ENCODE measurements around the gene TGM5.
"Not testable (repeated sequence)": the region's sequence is repeated elsewhere in the genome, so short reads cannot be mapped to it uniquely, and the experiment has no call there.

Gene TGM5, protein sequence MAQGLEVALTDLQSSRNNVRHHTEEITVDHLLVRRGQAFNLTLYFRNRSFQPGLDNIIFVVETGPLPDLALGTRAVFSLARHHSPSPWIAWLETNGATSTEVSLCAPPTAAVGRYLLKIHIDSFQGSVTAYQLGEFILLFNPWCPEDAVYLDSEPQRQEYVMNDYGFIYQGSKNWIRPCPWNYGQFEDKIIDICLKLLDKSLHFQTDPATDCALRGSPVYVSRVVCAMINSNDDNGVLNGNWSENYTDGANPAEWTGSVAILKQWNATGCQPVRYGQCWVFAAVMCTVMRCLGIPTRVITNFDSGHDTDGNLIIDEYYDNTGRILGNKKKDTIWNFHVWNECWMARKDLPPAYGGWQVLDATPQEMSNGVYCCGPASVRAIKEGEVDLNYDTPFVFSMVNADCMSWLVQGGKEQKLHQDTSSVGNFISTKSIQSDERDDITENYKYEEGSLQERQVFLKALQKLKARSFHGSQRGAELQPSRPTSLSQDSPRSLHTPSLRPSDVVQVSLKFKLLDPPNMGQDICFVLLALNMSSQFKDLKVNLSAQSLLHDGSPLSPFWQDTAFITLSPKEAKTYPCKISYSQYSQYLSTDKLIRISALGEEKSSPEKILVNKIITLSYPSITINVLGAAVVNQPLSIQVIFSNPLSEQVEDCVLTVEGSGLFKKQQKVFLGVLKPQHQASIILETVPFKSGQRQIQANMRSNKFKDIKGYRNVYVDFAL

GRCh38 chr15:43266834-43267233 is at the start of gene TGM5:
TSS of gene TGM5 (minus strand) at chr15:43266928. CDS start at chr15:43266849, 79 bp downstream.
- DNase-seq (ENCODE audit: low read depth in 2 of 2), result no peak

DNA sequence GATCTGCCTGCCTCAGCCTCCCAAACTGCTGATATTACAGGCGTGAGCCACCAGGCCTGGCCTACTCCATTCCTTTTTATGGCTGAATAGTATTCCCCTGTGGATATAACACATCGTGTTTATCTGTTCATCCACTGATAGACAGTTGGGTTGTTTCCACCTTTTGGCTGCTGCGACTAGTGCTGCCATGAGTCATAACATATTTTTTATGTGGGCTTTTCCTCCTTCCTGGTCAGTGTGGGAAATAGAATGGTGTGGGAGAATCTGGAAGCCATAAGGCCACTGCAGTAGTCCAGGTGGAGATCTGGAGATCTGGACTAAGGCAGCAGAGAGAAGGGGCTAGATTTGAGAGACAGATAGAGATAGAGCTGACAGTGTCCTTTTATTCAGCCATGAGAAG is 47.4 kb upstream of the TGM5 start:
- DNase-seq (ENCODE audit: low read depth in 2 of 2), result no peak

GRCh38 chr15:43312378-43312777 is 45.6 kb upstream of the TGM5 start:
- no peak for DNase-seq (ENCODE audit: low read depth in 2 of 2)

GRCh38 chr15:43302205-43302817 is 35.6 kb upstream of the TGM5 start, which contains the start of gene TGM7:
TSS of gene TGM7 (minus strand) at chr15:43302255.
- DNase-seq (ENCODE audit: low read depth in 2 of 2), result no peak

DNA sequence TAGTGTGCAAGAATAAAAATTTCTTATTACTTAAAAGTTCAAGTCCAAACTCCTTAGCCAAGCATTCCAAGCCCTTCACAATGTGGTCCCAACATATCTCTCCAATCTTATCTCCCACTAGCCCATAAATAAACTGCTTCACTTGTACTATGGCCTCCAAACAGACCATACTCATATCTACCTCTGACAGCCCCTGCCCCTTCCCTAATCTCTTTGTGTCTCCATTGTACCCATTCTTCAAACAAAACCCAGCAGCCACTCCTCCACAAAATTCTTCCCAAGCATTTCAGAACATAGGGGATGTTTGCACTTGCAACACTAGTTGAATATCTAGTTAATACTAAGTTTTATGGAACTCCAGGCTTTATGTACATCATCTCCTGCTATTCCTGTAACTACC is 33.2 kb upstream of the TGM5 start:
- DNase-seq (ENCODE audit: low read depth in 2 of 2), result no peak

DNA sequence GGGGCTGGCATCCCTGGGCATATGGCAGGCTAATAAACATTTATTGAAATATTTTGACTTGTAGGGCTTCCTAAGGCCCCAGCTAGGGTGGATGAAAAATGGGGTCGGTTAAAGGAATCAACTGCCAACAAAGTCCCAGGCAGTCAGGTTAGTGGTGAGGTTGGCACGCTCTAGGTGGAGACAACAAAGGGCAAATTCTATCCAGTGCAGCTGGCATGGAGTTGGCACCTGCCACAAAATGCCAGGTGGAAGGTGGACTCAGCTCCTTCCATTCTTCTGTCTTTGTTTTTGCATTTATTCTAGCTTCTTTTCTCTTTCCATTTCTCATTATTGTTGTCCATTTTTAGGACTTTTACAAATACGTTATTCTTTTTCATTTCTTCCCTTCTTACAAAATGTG is 32.7 kb upstream of the TGM5 start:
- DNase-seq (ENCODE audit: low read depth in 2 of 2), result no peak

DNA sequence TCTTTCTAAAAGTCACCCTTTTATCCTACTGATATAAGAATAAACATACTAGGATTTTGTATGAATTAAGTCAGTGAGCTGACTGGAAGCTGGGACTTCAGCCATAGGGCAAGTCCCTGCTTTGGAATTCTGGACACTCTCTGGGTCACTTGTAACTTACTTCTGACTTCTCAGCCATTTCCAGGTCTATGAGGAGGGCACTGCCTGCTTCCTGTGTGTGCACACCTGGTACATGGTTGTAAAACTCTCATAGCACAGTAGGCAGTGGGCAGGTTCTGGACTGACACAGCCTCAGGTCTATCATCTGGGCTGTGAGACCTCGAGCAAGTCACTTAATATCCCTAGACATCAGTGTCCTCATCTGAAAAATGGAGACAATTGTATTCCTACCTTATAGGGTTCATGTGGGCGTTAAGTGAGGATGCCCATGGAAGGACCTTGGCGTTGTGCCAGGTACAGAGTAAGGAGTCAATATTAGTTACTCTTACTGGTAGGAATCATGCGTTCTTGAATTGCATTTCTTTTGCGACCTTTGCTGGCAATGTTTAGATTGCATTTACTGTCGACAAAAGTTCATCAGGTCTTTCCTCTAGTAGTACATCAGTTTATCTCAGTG is 27.5 kb upstream of the TGM5 start:
- DNase-seq (ENCODE audit: low read depth in 2 of 2), result no peak

GRCh38 chr15:43293432-43293831 is 26.7 kb upstream of the TGM5 start:
- DNase-seq (ENCODE audit: low read depth in 2 of 2), result no peak

DNA sequence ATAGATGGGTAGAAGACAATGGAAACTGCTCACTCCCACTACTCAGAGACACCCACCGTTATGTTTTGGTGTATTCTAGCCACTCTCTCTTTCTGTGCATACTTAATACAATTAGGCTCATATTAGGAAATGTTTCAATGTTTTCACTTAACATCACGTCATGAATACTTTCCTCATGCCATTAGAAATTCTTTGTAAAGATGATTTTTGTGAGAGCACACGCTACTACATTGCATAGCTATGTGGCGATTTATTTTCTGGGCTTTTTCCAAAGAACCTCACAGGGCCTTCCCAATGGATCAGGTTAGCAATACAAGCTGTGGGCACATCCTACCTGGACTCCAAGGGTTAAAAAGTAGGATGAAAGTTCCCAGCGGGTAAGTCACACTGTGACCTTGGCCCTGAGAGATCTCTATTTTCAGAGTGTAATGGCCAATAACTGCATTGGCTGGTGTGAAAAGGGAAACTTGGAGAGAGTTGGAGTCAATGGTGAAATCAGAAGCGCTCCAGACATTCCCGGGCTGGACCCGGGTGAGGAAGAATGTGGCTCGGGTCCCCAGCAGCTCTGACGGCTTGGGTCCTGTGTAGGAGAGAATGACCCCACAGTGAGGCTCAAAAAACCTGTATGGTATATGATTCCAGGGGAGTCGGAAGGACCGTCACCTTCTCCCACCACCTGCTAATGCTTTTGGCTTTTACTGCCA is 25.8 kb upstream of the TGM5 start:
- DNase-seq (ENCODE audit: low read depth in 2 of 2), result no peak

GRCh38 chr15:43289656-43290055 is 22.9 kb upstream of the TGM5 start:
- DNase-seq (ENCODE audit: low read depth in 2 of 2), result not testable (repeated sequence)

DNA sequence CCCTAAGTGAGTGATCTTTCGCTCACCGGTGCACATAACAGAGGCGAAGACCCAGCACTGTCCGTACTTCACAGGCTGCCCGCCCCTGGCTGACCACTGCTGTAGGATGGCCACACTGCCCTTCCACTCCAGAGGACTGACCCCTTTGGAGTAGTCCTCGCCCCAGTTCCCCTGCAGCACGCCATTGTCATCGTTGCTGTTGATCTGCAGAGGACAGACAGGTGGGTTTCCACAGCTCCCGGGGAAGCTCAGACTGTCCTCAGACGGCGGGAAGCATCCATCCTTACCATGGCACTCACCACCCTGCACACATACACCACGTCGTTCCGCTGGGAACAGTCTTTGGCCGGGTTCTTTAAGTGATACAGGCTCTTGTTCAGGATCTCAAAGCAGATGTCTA is 20.5 kb upstream of the TGM5 start:
- DNase-seq (ENCODE audit: low read depth in 2 of 2), result no peak

DNA sequence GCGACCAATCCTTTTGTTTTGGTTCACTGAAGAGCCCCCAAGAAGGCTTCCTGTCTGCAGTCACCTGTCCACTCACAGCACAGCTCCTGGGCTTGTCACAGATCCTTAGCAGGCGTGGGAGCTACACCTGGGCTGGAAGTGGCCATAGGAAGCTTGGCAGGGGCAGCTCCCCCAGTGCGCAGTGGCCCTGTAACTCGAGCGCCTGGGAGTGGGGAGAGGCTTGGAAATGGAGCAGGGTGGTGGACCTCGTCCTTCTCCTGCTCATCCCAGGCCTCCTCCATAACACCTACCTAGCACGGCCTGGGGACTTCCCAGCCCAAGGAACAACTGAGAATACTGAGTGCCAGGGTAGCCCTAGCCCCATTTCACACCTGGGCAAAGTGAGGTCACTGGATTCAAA is 19.3 kb upstream of the TGM5 start:
- DNase-seq (ENCODE audit: low read depth in 2 of 2), result no peak

- peak in 1 of 2 donors; percentile 24 for DNase-seq (ENCODE audit: low read depth in 2 of 2)
These were observed 18.9 kb upstream of the TGM5 start for GRCh38 chr15:43285609-43286037.

DNA sequence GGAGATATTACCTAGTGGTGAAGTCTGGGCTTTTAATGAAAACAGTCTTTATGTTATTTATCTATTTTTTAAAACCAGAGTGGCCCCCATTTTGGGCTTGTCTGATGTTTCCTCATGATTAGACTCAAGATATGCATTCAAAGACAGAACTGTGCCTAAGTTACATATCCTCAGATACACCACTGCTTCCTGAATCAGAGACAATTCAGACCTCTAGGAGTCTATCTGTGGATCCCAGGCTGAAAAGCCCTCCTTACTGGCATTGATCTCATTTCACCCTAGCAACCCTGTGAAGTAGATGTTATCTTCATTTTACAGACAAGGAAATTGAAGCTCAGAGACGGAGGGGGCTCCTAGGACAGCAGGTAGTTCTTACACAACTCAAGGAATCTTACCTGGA is 16.8 kb upstream of the TGM5 start:
- no peak for DNase-seq (ENCODE audit: low read depth in 2 of 2)

- DNase-seq (ENCODE audit: low read depth in 2 of 2), result no peak
These were observed 15.3 kb upstream of the TGM5 start for GRCh38 chr15:43281926-43282602.

DNA sequence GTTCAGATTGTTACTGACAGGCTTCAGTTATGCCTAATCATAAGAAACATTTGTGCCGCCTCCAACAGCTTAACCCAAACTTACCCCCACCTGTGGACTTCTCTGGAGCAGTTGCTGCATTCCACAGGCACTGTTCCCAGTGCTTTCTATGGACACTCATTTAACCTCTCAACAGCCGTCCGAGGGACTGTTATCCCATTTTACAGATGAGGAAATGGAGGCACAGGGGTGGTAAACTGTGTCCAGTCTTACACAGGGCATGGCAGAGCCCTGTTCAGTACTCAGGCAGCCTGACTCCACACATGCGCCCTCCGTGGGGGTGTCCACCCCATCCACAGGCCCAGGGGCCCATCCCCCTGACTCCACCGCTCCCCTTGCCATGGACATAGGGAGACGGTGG is 14.3 kb upstream of the TGM5 start:
- no peak for DNase-seq (ENCODE audit: low read depth in 2 of 2)

DNA sequence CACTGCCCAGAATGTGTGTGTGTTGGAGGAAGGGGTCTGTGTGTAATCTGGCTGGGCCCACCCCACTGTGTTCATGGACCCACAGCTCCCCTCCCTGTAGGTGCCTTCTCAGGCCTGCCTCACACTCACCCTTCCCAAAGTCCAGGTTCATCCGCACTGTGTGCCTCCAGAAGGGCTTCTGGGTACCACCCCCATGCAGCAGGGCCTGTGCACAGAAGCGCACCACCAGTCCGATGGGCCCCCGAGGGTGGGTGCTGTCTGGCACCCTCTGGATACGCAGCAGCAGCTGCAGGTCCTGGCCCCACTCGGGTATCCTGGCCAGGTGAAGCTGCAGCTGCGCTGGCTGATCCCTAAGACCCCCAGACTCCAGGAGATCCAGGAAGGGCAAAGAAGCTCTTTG is 12.8 kb upstream of the TGM5 start:
- DNase-seq (ENCODE audit: low read depth in 2 of 2), result no peak

- DNase-seq (ENCODE audit: low read depth in 2 of 2), result no peak
These were observed 12.1 kb upstream of the TGM5 start for GRCh38 chr15:43278869-43279268.

GRCh38 chr15:43277901-43278300 is 11.2 kb upstream of the TGM5 start:
- DNase-seq (ENCODE audit: low read depth in 2 of 2), result no peak

DNA sequence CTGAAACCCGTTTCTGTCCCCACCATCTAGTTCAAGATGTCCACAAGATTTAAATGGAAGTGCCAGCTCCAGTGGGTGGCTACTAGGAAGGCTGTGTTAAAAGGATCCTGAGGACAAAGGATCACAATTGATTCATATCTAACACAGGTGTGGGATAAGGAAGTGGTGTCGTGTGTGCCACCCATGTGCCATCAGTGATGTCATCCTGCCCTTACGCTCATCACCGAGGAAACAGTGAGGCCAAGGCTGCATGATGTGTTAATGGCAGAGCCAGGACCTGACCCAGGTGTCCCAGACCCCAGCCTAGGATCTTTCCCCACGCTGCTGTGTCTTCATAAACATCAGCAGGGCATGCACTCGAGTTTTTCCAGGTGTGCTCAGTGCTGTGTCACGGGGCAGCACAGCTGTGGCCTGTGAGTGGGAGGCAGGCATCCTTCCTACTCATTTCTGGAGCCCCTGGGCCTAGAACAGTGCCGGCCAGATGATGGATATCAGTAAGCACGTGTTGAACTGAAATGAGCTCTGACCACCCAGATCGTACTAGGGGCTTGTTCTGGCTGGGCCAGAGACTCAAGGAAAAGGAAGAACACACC is 10.6 kb upstream of the TGM5 start:
- DNase-seq (ENCODE audit: low read depth in 2 of 2), result no peak

Data from stimulated activated CD8-positive, alpha-beta memory T cell treated with anti-CD3 and anti-CD28 coated beads, Interleukin-7, amount 100 ng/mL, for 1 hour (primary cell).